Osteocyte (in vitro differentiated cells): Measurements from ENCODE around the gene AXIN2. TPM values are rescaled to one million over a fixed set of nuclear protein-coding genes. Genes with fewer than 3 reads are reported as not detected.

ENCODE experiments used
- DNase-seq: peaks from one replicate; pipeline ENCODE4 v3.0.0; 2021; ENCODE audit warnings: mixed read lengths; ENCODE audit not compliant: unreplicated experiment; ENCODE audit errors: extremely low spot score
- H3K27ac Mint-ChIP-seq: one replicate; pipeline ENCODE4 v1.8.0; 2021; ENCODE audit warnings: mild to moderate bottlenecking, mixed read lengths; ENCODE audit not compliant: unreplicated experiment
- H3K27me3 Mint-ChIP-seq: one replicate; pipeline ENCODE4 v1.8.0; 2021; ENCODE audit warnings: mixed read lengths; ENCODE audit not compliant: unreplicated experiment
- H3K36me3 Mint-ChIP-seq: one replicate; pipeline ENCODE4 v1.8.0; 2021; ENCODE audit warnings: mixed read lengths; ENCODE audit not compliant: unreplicated experiment
- H3K4me1 Mint-ChIP-seq: one replicate; pipeline ENCODE4 v1.8.0; 2021; ENCODE audit warnings: mixed read lengths; ENCODE audit not compliant: unreplicated experiment
- H3K4me3 Mint-ChIP-seq: one replicate; pipeline ENCODE4 v1.8.0; 2021; ENCODE audit warnings: mild to moderate bottlenecking, moderate library complexity, mixed read lengths; ENCODE audit not compliant: unreplicated experiment
- H3K9me3 Mint-ChIP-seq: one replicate; pipeline ENCODE4 v1.8.0; 2021; ENCODE audit warnings: mixed read lengths; ENCODE audit not compliant: unreplicated experiment
- CTCF ChIP-seq: fragments of 200-600 bp; sonication (generic); IDR thresholded peaks from 2 replicates; pipeline ENCODE4 v1.5.0; 2021; ENCODE audit warnings: antibody characterized with exemption, mild to moderate bottlenecking, moderate library complexity
- total RNA-seq: library from RNA; stranded (reverse); gene quantifications from 2 replicates; pipeline ENCODE4 v1.2.1, GENCODE V29; 2021

Gene AXIN2
- total RNA-seq, 1 donor from 2014 or later: 16.6 TPM

- Mint-ChIP-seq H3K4me1 (peaks cover 31% of the 10 kb centered on the region), H3K4me3 (peak overlapping the region; percentile 74), H3K36me3 (no peaks in the 10 kb centered on the region), H3K27ac (peak overlapping the region; percentile 41), H3K9me3 (no peaks in the 10 kb centered on the region), H3K27me3 (no peaks in the 10 kb centered on the region)
- TF ChIP-seq CTCF: no peak
- peak; percentile 93 for DNase-seq
Measured at GRCh38 chr17:65560628-65561451, 608 bp downstream of the AXIN2 start.

- Mint-ChIP-seq H3K27ac (no peak overlapping the region), H3K4me1 (peaks cover 30% of the 10 kb centered on the region), H3K9me3 (no peaks in the 10 kb centered on the region), H3K27me3 (no peaks in the 10 kb centered on the region), H3K36me3 (no peaks in the 10 kb centered on the region), H3K4me3 (no peak overlapping the region)
- no peak for TF ChIP-seq CTCF
- DNase-seq: no peak
Measured at GRCh38 chr17:65559804-65560627, 1.4 kb downstream of the AXIN2 start.

- no peaks in the 10 kb centered on the region for H3K9me3 Mint-ChIP-seq
- no peak overlapping the region for H3K4me3 Mint-ChIP-seq
- H3K4me1 Mint-ChIP-seq: peaks cover 28% of the 10 kb centered on the region
- no peak for TF ChIP-seq CTCF
- peak overlapping the region; percentile 50 for H3K27ac Mint-ChIP-seq
- H3K27me3 Mint-ChIP-seq: no peaks in the 10 kb centered on the region
- DNase-seq: no peak
- H3K36me3 Mint-ChIP-seq: no peaks in the 10 kb centered on the region
Measured at GRCh38 chr17:65559461-65559803, 2.0 kb downstream of the AXIN2 start.

- H3K9me3 Mint-ChIP-seq: no peaks in the 10 kb centered on the region
- H3K27me3 Mint-ChIP-seq: no peaks in the 10 kb centered on the region
- H3K36me3 Mint-ChIP-seq: no peaks in the 10 kb centered on the region
- TF ChIP-seq CTCF: no peak
- peak overlapping the region; percentile 50 for H3K27ac Mint-ChIP-seq
- DNase-seq: no peak
- H3K4me3 Mint-ChIP-seq: no peak overlapping the region
- peaks cover 28% of the 10 kb centered on the region for H3K4me1 Mint-ChIP-seq
Measured at GRCh38 chr17:65558683-65559460, 2.6 kb downstream of the AXIN2 start.
